ENCODE measurements around the gene TPGS1. TPM values are rescaled to one million over a fixed set of nuclear protein-coding genes. Genes with fewer than 3 reads are reported as not detected.
A peak's percentile ranks its signal among the peaks of the same experiment; 100 is the strongest.

The TPGS1 gene
- total RNA-seq, 1 experiment from 2014 or later: 26.2 TPM

- DNase-seq (ENCODE audit: low read depth): no peak
Observed at GRCh38 chr19:518598-519231, 11.4 kb downstream of the TPGS1 start.

DNA sequence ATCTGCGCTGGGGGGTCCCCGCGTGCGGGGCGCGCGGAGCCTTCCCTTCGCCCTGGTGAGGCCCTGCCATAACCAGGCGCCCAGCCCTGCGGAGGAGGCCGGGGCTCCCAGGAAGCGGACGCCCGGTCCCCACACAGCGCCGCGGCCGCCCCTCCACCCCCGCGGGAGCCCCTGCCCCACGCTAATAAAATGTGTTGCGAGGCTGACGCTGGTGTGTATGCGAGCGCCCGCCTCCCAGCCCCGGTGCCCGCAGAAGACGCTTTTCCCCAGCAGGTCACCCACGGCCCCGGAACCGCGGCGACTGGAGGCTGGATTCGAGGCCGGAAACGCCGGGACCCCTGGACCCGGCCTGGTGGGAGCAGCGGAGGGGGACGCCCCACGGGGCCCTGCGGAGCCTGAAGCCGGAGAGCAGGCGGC is 12.2 kb downstream of the TPGS1 start:
- DNase-seq (ENCODE audit: low read depth): no peak

DNA sequence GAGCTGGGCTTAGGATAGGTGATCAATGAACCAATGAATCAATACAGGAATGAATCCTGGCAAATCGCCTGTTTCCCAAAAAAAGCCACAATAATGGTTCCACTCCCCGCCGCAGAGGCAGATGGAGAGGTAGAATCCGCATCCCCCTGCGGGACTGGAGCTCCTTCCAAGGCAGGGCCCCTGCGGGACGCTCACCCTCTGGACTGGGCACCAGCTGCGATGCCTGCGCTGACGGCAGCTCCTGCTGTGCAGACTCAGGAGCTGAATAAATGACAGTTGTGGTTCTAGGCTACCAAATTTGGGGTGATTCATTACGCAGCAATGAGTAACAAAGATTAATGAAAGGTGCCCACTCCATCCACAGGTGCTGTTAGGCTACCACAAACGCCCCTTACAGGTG is 15.4 kb downstream of the TPGS1 start:
- no peak for DNase-seq (ENCODE audit: low read depth)

DNA sequence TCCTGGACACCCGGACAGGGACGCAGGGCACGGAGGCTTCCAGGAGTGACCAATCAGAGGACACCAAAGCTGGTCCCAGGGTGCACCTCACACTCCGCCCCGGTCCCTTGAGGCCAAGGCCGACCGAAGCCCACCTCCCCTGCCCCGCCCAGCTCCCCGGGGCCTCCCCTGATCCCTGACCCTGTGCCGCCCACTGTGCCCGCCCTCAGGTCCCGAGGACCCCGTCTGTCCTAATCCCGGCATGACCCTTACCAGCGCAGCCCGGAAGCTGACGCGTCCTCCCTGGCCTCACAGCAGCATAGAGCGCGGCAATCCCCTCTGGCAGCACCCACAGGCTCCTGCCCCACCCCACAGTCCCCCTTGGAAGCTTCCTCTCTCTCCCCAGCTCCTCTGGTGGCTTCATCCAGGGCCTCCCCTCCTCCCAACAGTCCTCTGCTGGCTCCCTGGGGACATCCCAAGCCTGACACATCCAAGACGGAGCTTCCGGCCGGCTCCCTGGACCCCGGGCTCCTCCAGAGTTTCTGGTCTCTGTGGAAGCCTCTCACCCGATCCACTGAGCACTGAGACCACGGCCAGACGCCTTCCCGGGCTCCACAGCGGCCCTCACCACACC is 16.9 kb downstream of the TPGS1 start:
- peak; percentile 59 for DNase-seq (ENCODE audit: low read depth)

GRCh38 chr19:525029-525428 is 17.7 kb downstream of the TPGS1 start:
- no peak for DNase-seq (ENCODE audit: low read depth)

GRCh38 chr19:525857-526419 is 18.6 kb downstream of the TPGS1 start:
- no peak for DNase-seq (ENCODE audit: low read depth)

DNA sequence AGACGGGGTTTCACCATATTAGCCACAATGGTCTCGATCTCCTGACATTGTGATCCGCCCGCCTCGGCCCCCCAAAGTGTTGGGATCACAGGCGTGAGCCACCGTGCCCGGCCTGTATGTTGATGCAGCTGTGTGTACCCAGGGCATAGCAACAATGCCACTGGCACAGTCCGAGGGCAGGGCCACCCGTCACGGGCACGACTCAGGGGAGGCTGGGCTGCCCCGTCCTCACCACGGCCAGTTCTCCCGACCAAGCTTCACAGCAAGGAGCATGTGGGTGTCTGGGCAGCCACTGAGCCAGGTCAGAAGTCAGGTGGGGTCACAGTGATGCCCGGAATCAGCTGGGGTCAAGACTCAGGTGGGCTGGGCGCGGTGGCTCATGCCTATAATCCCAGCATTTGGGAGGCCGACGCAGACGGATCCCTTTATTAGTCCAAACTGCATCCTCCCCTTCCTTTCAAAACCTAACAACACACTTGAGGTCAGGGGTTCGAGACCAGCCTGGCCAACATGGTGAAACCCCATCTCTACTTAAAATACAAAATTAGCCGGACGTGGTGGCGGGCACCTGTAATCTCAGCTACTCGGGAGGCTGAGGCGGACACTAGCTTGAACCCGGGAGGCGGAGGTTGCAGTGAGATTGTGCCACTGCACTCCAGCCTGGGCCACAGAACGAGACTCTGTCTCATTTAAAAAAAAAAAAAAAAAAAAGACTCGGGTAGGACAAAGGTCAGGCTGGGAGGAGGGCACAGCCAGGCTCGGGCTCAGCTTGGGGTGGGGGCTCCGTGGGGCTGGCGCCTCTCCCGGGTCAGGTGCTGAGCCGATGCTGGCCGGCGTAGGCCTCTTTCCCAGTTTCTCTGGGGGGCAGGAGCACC is 23.1 kb downstream of the TPGS1 start:
- DNase-seq (ENCODE audit: low read depth): no peak

DNA sequence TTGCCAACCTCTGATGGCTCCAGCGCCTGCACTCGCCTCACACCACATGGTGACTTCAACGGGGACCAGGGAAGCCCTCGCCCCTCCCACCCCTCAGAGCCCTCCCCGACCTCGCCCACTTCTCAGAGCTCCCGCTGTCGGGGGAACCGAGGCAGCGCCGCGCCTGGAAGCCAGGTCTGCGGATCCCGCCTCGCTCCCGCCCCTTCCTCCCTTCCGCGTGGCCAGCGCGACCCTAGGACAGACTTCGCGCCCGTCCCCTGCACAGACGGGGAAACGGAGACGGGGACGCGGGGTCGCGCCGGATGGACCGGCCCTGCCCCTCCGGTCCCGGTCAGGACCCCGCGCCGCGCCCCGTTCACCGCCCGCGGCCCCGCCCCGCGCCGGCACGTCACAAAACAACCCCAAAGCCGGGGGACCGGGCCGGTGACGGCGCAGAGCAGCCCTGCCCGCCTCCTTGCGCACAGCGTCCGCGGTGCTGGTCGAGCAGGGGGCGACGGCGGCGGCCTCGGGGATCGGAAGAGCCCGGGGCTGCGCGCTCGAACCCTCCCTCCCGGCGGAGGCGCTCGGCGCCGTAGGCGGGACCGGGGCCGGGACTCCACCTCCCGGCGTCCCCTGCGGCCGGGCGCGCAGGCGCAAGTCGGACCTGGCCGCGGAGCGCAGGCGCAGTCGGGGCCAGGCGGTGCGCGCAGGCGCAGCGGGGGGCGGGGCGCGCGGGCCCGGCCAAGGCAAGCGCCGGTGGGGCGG is 23.9 kb downstream of the TPGS1 start:
- peak; percentile 73 for DNase-seq (ENCODE audit: low read depth)

DNA sequence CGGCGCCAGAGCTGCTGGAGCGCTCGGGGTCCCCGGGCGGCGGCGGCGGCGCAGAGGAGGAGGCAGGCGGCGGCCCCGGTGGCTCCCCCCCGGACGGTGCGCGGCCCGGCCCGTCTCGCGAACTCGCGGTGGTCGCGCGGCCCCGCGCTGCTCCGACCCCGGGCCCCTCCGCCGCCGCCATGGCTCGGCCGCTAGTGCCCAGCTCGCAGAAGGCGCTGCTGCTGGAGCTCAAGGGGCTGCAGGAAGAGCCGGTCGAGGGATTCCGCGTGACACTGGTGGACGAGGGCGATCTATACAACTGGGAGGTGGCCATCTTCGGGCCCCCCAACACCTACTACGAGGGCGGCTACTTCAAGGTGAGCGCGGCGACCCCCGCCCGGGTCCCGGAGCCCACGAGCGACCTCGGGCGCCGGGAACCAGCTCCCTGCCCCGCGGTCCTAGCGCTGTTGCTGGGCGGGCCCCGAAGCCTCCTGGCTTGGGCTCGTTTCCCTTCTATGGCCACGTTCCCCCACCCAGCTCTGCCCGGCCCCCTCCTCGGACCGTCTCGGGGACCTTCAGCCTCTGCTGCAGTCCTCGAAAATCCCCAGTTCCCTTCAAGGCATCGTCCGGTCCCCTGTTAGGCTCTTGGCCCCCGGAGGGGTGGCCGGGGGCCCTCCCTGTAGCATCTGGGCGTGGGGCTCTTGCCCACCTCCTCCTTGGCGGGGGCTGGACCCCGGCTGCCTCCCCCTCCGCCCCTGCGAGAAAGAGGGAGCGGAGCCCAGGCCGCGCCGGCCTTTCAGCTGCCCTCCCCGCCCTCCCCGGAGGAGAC is 24.7 kb downstream of the TPGS1 start, which contains the start of gene CDC34:
CDC34 (plus strand) TSS at position 8 of the 808 bp plus-strand sequence; CDS start at position 180, 172 bp downstream.
- no peak for DNase-seq (ENCODE audit: low read depth)

GRCh38 chr19:532561-533363 is 25.5 kb downstream of the TPGS1 start:
- DNase-seq (ENCODE audit: low read depth): peak; percentile 64

DNA sequence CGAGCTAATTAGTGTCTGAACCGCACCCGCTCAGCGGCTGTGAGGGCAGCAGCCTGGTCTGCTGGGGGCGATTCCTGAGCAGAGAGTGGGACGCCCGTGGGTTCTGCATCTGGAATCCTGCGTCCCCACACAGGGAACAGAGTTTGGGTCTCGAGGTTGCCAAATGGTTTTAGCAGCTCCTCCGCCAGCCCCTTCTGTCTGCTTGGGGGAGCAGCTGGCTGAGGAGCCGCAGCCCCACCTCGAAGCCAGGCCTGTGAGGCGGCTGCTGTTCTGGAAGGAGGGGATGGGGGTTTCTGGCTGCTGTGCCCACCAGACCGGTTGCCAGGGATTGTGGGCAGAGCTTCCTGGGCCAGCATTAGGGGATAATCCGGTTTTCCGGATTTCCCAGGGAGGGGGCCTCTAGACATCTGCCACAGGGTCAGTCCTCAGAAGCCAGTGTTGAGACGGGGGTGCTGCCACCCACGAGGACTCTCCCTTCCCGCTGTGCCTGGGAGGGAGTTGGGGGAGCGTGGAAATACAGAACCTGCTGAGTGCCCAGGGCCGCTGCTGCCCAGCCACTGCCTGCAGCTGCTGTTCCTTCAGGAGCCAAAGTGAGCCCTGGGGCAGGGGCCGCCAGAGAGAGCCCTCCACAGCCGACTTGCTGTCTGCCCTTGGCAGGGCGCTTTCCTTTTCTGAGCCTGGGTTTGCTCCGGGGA is 26.2 kb downstream of the TPGS1 start:
- no peak for DNase-seq (ENCODE audit: low read depth)

DNA sequence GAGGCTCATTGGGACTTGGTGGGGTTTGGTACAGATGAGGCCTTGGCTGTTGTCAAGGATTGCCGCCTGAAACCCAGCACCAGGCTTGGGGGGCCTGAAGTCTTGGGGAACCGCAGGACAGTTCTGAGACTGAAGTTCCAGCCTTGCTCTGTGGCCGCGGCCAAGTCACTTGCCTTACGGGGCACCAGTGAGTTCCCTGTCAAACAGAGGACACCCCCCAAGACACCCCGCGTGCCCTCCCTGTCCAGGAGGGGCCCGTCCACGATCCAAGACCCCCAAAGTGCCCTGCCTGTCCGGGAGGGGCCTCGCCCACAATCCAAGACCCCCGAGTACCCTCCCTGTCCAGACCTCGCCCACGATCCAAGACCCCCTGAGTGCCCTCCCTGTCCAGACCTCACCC is 26.8 kb downstream of the TPGS1 start:
- DNase-seq (ENCODE audit: low read depth): no peak

- DNase-seq (ENCODE audit: low read depth): no peak
Observed at GRCh38 chr19:535017-535835, 27.9 kb downstream of the TPGS1 start.

DNA sequence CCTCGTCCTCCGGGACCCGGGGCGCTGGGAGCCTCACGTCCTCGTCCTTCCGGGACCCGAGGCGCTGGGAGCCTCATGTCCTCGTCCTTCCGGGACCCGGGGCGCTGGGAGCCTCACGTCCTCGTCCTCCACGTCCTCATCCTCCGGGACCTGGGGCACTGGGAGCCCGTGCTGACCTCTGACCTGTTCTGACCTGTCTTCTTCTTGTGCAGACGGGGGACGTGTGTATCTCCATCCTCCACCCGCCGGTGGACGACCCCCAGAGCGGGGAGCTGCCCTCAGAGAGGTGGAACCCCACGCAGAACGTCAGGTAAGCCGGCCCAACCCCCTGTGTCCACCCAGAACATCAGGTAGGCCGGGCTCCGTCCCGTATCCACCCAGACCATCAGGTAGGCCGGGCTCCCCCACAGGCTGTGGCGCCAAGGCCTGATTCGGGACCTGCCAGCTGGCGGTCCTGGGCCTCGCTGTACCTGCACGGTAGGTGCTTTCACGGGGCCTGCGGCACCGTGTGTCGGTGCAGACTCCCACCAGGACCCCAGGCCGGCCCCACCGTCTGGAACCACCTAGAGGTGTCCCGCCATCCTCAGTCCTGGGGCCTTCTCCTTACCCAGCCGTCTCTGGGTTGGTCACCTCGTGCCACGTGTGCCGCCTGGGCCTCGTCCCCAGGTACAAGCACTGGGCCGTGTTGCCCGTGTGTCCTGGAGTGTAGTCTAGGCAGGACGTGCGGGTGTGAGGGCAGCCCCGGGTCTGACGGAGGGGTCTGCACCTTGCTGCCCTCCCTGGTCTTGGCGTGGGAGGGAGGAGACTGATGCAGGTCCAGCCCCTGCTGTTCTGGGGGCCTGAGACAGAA is 29.0 kb downstream of the TPGS1 start:
- DNase-seq (ENCODE audit: low read depth): no peak

GRCh38 chr19:536881-537404 is 29.6 kb downstream of the TPGS1 start:
- DNase-seq (ENCODE audit: low read depth): no peak

GRCh38 chr19:538641-539428 is 31.5 kb downstream of the TPGS1 start:
- no peak for DNase-seq (ENCODE audit: low read depth)

Measured in RPMI7951 (cell line).